A549 (cell line): Measurements from ENCODE around the gene TGOLN2.

Source experiments
- CEBPB ChIP-seq, 2 experiments: fragments of >200 bp in 1 of 2; sonication (Bioruptor Twin) in 1 of 2; formaldehyde crosslinking in 1 of 2; IDR thresholded peaks; 2 replicates each; pipeline ENCODE4 v1.6.1; 2012 to 2016
- CHD2 ChIP-seq: fragments of 150-350 bp; IDR thresholded peaks from 2 replicates; pipeline ENCODE4 v1.6.1; 2014; ENCODE audit warnings: low read length; ENCODE audit not compliant: partially characterized antibody
- CTCF ChIP-seq: fragments of >200 bp; sonication (Bioruptor Twin); formaldehyde crosslinking; IDR thresholded peaks from 3 replicates; pipeline ENCODE4 v1.5.1; 2016
- EP300 ChIP-seq, 2 experiments: fragments of >200 bp; sonication (Bioruptor Twin); formaldehyde crosslinking; IDR thresholded peaks; 2 replicates in 1 of 2; 3 replicates in 1 of 2; pipeline ENCODE4 v1.6.1; 2016 to 2017
- ESRRA ChIP-seq: fragments of 150-350 bp; IDR thresholded peaks from 2 replicates; pipeline ENCODE4 v1.6.1; 2014; ENCODE audit warnings: mild to moderate bottlenecking, low read length, borderline replicate concordance
- MAX ChIP-seq: IDR thresholded peaks from 2 replicates; pipeline ENCODE4 v1.6.1; 2012
- PHF8 ChIP-seq: fragments of 200-600 bp; sonication (generic); IDR thresholded peaks from 2 replicates; pipeline ENCODE4 v1.6.1; 2016; ENCODE audit warnings: low read depth, mild to moderate bottlenecking, antibody characterized with exemption, moderate library complexity, borderline replicate concordance
- POLR2A ChIP-seq: IDR thresholded peaks from 2 replicates; pipeline ENCODE4 v1.6.1; 2012; ENCODE audit warnings: mild to moderate bottlenecking, low read length
- RAD21 ChIP-seq, 2 experiments: fragments of >200 bp in 1 of 2; sonication (Bioruptor Twin) in 1 of 2; formaldehyde crosslinking in 1 of 2; IDR thresholded peaks in 1 of 2; conservative IDR thresholded peaks in 1 of 2; 2 replicates in 1 of 2; 3 replicates in 1 of 2; pipeline ENCODE4 v1.6.1; 2012 to 2018; ENCODE audit warnings: inconsistent platforms in 1 of 2
- RARB ChIP-seq: fragments of 250-450 bp; sonication (Bioruptor Pico); IDR thresholded peaks from 2 replicates; pipeline ENCODE4 v1.8.0; 2021; ENCODE audit warnings: mild to moderate bottlenecking, moderate library complexity
- TF ChIP-seq, protein P1 (sequence below): fragments of 250-450 bp; sonication (Bioruptor Pico); IDR thresholded peaks from 2 replicates; pipeline ENCODE4 v1.5.0; 2020; ENCODE audit warnings: low read depth, mild to moderate bottlenecking, moderate library complexity
- TF ChIP-seq, protein P2 (sequence below): fragments of >200 bp; sonication (Bioruptor Twin); formaldehyde crosslinking; IDR thresholded peaks from 2 replicates; pipeline ENCODE4 v1.6.1; 2016

DNA sequence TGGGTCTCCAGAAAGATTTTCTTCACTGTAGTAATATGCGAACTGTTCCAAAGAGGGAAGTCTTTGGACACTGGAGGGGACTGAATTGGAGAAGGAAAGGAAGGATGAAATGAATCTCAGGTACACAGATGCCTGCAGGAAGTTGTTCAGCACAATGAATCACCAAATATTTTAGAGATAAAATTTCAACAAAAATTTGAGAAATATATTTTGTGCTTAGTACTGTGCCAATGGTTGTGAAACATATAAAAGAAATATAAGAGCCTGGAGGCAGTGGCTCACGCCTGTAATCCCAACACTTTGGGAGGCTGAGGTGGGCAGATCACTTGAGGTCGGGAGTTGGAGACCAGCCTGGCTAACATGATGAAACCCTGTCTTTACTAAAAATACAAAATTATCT is 29.9 kb upstream of the TGOLN2 start:
- no peak for TF ChIP-seq CEBPB (IDR thresholded peaks at IDR 0.05)
- TF ChIP-seq POLR2A = no peak
- TF ChIP-seq CTCF = no peak
- TF ChIP-seq ESRRA = no peak
- no peak for TF ChIP-seq CHD2
- TF ChIP-seq, protein P1, sequence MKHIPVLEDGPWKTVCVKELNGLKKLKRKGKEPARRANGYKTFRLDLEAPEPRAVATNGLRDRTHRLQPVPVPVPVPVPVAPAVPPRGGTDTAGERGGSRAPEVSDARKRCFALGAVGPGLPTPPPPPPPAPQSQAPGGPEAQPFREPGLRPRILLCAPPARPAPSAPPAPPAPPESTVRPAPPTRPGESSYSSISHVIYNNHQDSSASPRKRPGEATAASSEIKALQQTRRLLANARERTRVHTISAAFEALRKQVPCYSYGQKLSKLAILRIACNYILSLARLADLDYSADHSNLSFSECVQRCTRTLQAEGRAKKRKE (CRISPR knock-in tag) = no peak
- no peak for TF ChIP-seq RARB (CRISPR knock-in tag)
- no peak for TF ChIP-seq EP300 (IDR thresholded peaks at IDR 0.05)
- no peak for TF ChIP-seq MAX
- TF ChIP-seq, protein P2, sequence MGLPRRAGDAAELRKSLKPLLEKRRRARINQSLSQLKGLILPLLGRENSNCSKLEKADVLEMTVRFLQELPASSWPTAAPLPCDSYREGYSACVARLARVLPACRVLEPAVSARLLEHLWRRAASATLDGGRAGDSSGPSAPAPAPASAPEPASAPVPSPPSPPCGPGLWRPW = no peak
- no peak for TF ChIP-seq RAD21 (conservative IDR thresholded peaks at IDR 0.05 in 1 of 2, IDR thresholded peaks at IDR 0.05 in 1 of 2)
- no peak for TF ChIP-seq PHF8
